SK-N-SH (cell line): ENCODE results near the gene TMEM14B.
"Not testable (repeated sequence)": the region's sequence is repeated elsewhere in the genome, so short reads cannot be mapped to it uniquely, and the experiment has no call there.

ENCODE experiments used
- CTCF ChIP-seq: fragments of 200-600 bp; sonication (generic); IDR thresholded peaks from 2 replicates; pipeline ENCODE4 v1.6.1; 2017; ENCODE audit warnings: antibody characterized with exemption, mild to moderate bottlenecking, moderate library complexity
- EP300 ChIP-seq, 2 experiments: IDR thresholded peaks; 2 replicates each; pipeline versions ENCODE4 v1.4.0 to v1.6.1; 2012; ENCODE audit warnings: borderline replicate concordance in 1 of 2, low read depth in 1 of 2, low read length in 1 of 2
- GABPA ChIP-seq: IDR thresholded peaks from 2 replicates; pipeline ENCODE4 v1.4.0; 2012; ENCODE audit warnings: low read depth, mild to moderate bottlenecking
- NFIC ChIP-seq: IDR thresholded peaks from 2 replicates; pipeline ENCODE4 v1.4.0; 2012; ENCODE audit warnings: borderline replicate concordance
- TCF12 ChIP-seq: IDR thresholded peaks from 2 replicates; pipeline ENCODE4 v1.4.0; 2012

- not testable (repeated sequence) for TF ChIP-seq NFIC; EP300 (IDR thresholded peaks at IDR 0.05; ENCODE audit: borderline replicate concordance in 1 of 2, low read depth in 1 of 2, low read length in 1 of 2); TCF12; CTCF; GABPA
Observed at GRCh38 chr6:10750568-10750967, 3.0 kb downstream of the TMEM14B start.
